ENCODE data around the gene USP38.

DNA sequence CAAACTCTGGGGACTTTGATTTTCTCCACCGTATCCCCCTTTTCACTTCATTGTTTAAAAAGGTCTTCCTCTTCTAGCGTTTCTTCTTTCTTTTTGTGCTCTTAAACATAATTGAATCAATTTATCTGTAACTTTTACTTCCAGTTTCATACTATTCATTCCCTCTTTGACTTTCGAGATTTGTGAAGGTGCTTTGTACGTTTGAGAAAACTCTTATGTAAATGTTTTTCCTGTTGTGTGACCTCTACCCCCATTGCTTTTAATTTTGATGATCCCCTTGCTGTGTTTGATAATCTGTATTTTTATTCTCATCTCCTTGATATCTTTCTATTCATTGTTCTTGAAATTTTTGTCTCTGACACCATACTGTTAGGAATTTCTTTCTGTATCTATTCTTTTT lies 4.8 kb downstream of the USP38 start:
- TF ChIP-seq EZH2 (IDR thresholded peaks at IDR 0.05; ENCODE audit: insufficient read depth, low read length) (no peak), CTCF (IDR thresholded peaks at IDR 0.05; ENCODE audit: insufficient read depth, low read depth, low read length) (no peak)
